ENCODE data around the gene PEX7. TPM values are rescaled to one million over a fixed set of nuclear protein-coding genes. Genes with fewer than 3 reads are reported as not detected.

PEX7 gene
- total and polyA plus RNA-seq, 2 of the 8 experiments (the other 6 are each of a cell fraction or from before 2014, with no cell fraction given): 6.4 to 11.0 TPM

DNA sequence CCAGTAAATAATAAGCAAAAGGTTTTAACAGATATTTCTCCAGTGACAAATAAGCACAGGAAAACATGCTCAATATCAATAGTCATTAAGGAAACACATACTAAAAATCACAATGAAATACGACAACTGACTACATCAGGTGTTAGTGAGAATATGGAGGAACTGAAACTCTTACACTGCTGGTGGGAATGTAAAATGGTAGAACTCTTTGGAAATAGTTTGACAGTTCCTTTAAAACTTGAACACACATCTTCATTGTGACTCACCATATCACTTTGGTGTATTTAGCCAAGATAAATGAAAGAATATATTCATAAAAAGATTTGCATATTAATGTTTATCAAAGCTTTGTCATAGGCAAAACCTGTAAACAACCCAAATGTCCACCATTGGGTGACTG lies 18.8 kb upstream of the PEX7 start (continued):
- no peak for TF ChIP-seq BRCA1 (IDR thresholded peaks at IDR 0.05; ENCODE audit: low read depth, low read length)
- no peak for TF ChIP-seq GABPA (IDR thresholded peaks at IDR 0.05; ENCODE audit: borderline replicate concordance, insufficient read depth, low read length)
- no peak for TF ChIP-seq SP4 (IDR thresholded peaks at IDR 0.05; ENCODE audit: low read length)

Data from H1 (cell line).